PC-3 (cell line): Measurements from ENCODE around the gene CCDC181. TPM values are rescaled to one million over a fixed set of nuclear protein-coding genes. Genes with fewer than 3 reads are reported as not detected.
A peak's percentile ranks its signal among the peaks of the same experiment; 100 is the strongest.

ENCODE experiments used
- ATAC-seq: fragments of 200-7000 bp; cut with Tn5 transposase; 2 replicates; pipeline ENCODE4 v1.9.1; 2020; ENCODE audit warnings: mild to moderate bottlenecking, moderate library complexity
- BruUV-seq: library from RNA; stranded (reverse); fragments of 400-500 nt; replicated peaks from 2 replicates; lab custom pipeline; 2021; lab: Mats Ljungman, UMichigan
- CTCF ChIA-PET: fragments of 300-600 bp; sonication (Branson Sonifier 250); formaldehyde crosslinking; loops from one replicate; lab custom pipeline; 2022; ENCODE audit warnings: antibody characterized with exemption; lab: Charles Lee
- POLR2A ChIA-PET: fragments of 300-600 bp; sonication (Branson Sonifier 250); formaldehyde crosslinking; loops from one replicate; lab custom pipeline; 2022; ENCODE audit warnings: antibody characterized with exemption; ENCODE audit not compliant: unreplicated experiment; lab: Charles Lee
- DNase-seq: peaks from one replicate; pipeline ENCODE4 v3.0.0-alpha.2; 2015
- H2AFZ ChIP-seq: fragments of 300-600 bp; sonication (generic); 2 replicates; pipeline ENCODE4 v1.6.0; 2016; ENCODE audit warnings: antibody characterized with exemption, low read length
- H3F3A ChIP-seq: fragments of 300-600 bp; sonication (generic); one replicate; pipeline ENCODE4 v1.6.0; 2017; ENCODE audit warnings: antibody characterized with exemption, low read length, control low read depth, mild to moderate bottlenecking; ENCODE audit not compliant: unreplicated experiment
- H3K27ac ChIP-seq: fragments of 300-600 bp; sonication (generic); 2 replicates; pipeline ENCODE4 v1.5.1; 2016; ENCODE audit warnings: mild to moderate bottlenecking, low read length
- H3K27me3 ChIP-seq: fragments of 300-600 bp; sonication (generic); 2 replicates; pipeline ENCODE4 v1.6.1; 2016; ENCODE audit warnings: low read length, mixed read lengths
- H3K36me3 ChIP-seq: fragments of 300-600 bp; sonication (generic); 2 replicates; pipeline ENCODE4 v1.6.1; 2016; ENCODE audit warnings: low read depth, mixed run types, low read length, mixed read lengths
- H3K4me1 ChIP-seq: fragments of 300-600 bp; sonication (generic); 2 replicates; pipeline ENCODE4 v1.5.1; 2016; ENCODE audit warnings: low read length; ENCODE audit not compliant: insufficient read depth
- H3K4me2 ChIP-seq: fragments of 300-600 bp; sonication (generic); 2 replicates; pipeline ENCODE4 v1.6.0; 2016; ENCODE audit warnings: low read length
- H3K4me3 ChIP-seq: fragments of 300-600 bp; sonication (generic); 2 replicates; pipeline ENCODE4 v1.5.1; 2016; ENCODE audit warnings: mild to moderate bottlenecking, low read length, mixed read lengths
- H3K79me2 ChIP-seq: fragments of 300-600 bp; sonication (generic); 2 replicates; pipeline ENCODE4 v1.6.1; 2017; ENCODE audit warnings: low read length, mixed read lengths
- H3K9ac ChIP-seq: fragments of 300-600 bp; sonication (generic); 2 replicates; pipeline ENCODE4 v1.6.0; 2016; ENCODE audit warnings: mild to moderate bottlenecking, low read length
- H3K9me2 ChIP-seq: fragments of 300-600 bp; sonication (generic); replicated peaks from 2 replicates; pipeline ENCODE4 v1.6.1; 2016; ENCODE audit warnings: mixed run types, low read length, mixed read lengths
- H3K9me3 ChIP-seq: fragments of 300-600 bp; sonication (generic); 2 replicates; pipeline ENCODE4 v1.6.1; 2016; ENCODE audit warnings: low read length, mixed read lengths
- H4K20me1 ChIP-seq: fragments of 300-600 bp; sonication (generic); 2 replicates; pipeline ENCODE4 v1.6.1; 2016; ENCODE audit warnings: low read length, mixed read lengths
- EZH2 ChIP-seq: fragments of 300-600 bp; sonication (generic); IDR thresholded peaks from one replicate; pipeline ENCODE4 v1.6.1; 2017; ENCODE audit warnings: antibody characterized with exemption, mild to moderate bottlenecking, low read length; ENCODE audit not compliant: unreplicated experiment
- EZH2phosphoT487 ChIP-seq: fragments of 300-600 bp; sonication (generic); IDR thresholded peaks from 2 replicates; pipeline ENCODE4 v1.6.1; 2018; ENCODE audit warnings: mild to moderate bottlenecking, antibody characterized with exemption, low read length, borderline replicate concordance
- intact Hi-C: fragments of 100-400 bp; cut with micrococcal nuclease; formaldehyde crosslinking; loops from 2 replicates; pipeline ENCODE4 v1.9.0; 2023
- total RNA-seq: library from RNA; depleted of rRNA; stranded (reverse); fragments of >200 nt; gene quantifications from 2 replicates; pipeline ENCODE4 v1.2.3, GENCODE V29; 2014
- TF ChIP-seq, protein P1 (sequence below): fragments of 300-600 bp; sonication (generic); conservative IDR thresholded peaks from 2 replicates; pipeline ENCODE4 v1.5.1; 2017; ENCODE audit warnings: antibody characterized with exemption, low read depth, mild to moderate bottlenecking, low read length

CCDC181 gene
- total RNA-seq, 1 experiment from 2014 or later, result 0.07 TPM

GRCh38 chr1:169462385-169462784 is 35.1 kb upstream of the CCDC181 start:
- H3K36me3 ChIP-seq, result no peaks in the 10 kb centered on the region; the same call in 1 of the 2 replicates
- no peaks in the 10 kb centered on the region for H3K27me3 ChIP-seq
- POLR2A ChIA-PET, result no interaction called here
- H3K4me3 ChIP-seq, result no peak overlapping the region
- no peaks in the 10 kb centered on the region for H3K4me1 ChIP-seq
- no peaks in the 10 kb centered on the region for H4K20me1 ChIP-seq
- no peaks in the 10 kb centered on the region for H3K9me3 ChIP-seq
- no peak overlapping the region for H2AFZ ChIP-seq
- TF ChIP-seq, protein P1, sequence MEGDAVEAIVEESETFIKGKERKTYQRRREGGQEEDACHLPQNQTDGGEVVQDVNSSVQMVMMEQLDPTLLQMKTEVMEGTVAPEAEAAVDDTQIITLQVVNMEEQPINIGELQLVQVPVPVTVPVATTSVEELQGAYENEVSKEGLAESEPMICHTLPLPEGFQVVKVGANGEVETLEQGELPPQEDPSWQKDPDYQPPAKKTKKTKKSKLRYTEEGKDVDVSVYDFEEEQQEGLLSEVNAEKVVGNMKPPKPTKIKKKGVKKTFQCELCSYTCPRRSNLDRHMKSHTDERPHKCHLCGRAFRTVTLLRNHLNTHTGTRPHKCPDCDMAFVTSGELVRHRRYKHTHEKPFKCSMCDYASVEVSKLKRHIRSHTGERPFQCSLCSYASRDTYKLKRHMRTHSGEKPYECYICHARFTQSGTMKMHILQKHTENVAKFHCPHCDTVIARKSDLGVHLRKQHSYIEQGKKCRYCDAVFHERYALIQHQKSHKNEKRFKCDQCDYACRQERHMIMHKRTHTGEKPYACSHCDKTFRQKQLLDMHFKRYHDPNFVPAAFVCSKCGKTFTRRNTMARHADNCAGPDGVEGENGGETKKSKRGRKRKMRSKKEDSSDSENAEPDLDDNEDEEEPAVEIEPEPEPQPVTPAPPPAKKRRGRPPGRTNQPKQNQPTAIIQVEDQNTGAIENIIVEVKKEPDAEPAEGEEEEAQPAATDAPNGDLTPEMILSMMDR, result no peak
- TF ChIP-seq EZH2 (no peak), EZH2phosphoT487 (no peak)
- no peak overlapping the region for H3K9ac ChIP-seq
- BruUV-seq, result no TSS peak
- no peaks in the 10 kb centered on the region for H3F3A ChIP-seq
- ATAC-seq (no peak), DNase-seq (no peak)
- no peak overlapping the region for H3K4me2 ChIP-seq
- no peaks in the 10 kb centered on the region for H3K79me2 ChIP-seq
- intact Hi-C loops, result no loop called here
- no peak overlapping the region for H3K27ac ChIP-seq
- CTCF ChIA-PET, result no interaction called here
- H3K9me2 ChIP-seq, result no peaks in the 10 kb centered on the region

- CTCF ChIA-PET, result no interaction called here
- Histone ChIP-seq H4K20me1 (no peaks in the 10 kb centered on the region), H3K4me3 (no peak overlapping the region), H3K27me3 (no peaks in the 10 kb centered on the region), H3K36me3 (no peaks in the 10 kb centered on the region; the same call in 1 of the 2 replicates), H3K79me2 (no peaks in the 10 kb centered on the region), H3K9ac (no peak overlapping the region), H3K9me3 (no peaks in the 10 kb centered on the region), H2AFZ (no peak overlapping the region), H3F3A (no peaks in the 10 kb centered on the region), H3K4me1 (no peaks in the 10 kb centered on the region), H3K4me2 (no peak overlapping the region), H3K9me2 (no peaks in the 10 kb centered on the region), H3K27ac (no peak overlapping the region)
- ATAC-seq (no peak), DNase-seq (no peak)
- POLR2A ChIA-PET, result no interaction called here
- TF ChIP-seq, protein P1, result no peak
- TF ChIP-seq EZH2, result no peak
- TF ChIP-seq EZH2phosphoT487, result no peak
- intact Hi-C loops, result no loop called here
- TSS peak; percentile 10 for BruUV-seq
These were observed 34.2 kb upstream of the CCDC181 start for GRCh38 chr1:169461390-169462000.

GRCh38 chr1:169460191-169460833 is 33.0 kb upstream of the CCDC181 start:
- no peaks in the 10 kb centered on the region for H3K79me2 ChIP-seq
- no peak overlapping the region for H3K27ac ChIP-seq
- no peaks in the 10 kb centered on the region for H3F3A ChIP-seq
- H3K9me2 ChIP-seq, result no peaks in the 10 kb centered on the region
- no peak for DNase-seq
- no peak overlapping the region for H3K4me3 ChIP-seq
- H3K9me3 ChIP-seq, result no peaks in the 10 kb centered on the region
- H3K9ac ChIP-seq, result no peak overlapping the region
- H3K27me3 ChIP-seq, result no peaks in the 10 kb centered on the region
- CTCF ChIA-PET, result no interaction called here
- POLR2A ChIA-PET, result no interaction called here
- BruUV-seq, result no TSS peak
- ATAC-seq, result no peak
- H2AFZ ChIP-seq, result no peak overlapping the region
- no peaks in the 10 kb centered on the region for H4K20me1 ChIP-seq
- TF ChIP-seq EZH2 (no peak), EZH2phosphoT487 (no peak)
- TF ChIP-seq, protein P1, result no peak
- intact Hi-C loops, result no loop called here
- peaks cover 4% of the 10 kb centered on the region; the same call in 1 of the 2 replicates for H3K4me1 ChIP-seq
- H3K36me3 ChIP-seq, result no peaks in the 10 kb centered on the region; the same call in 1 of the 2 replicates
- H3K4me2 ChIP-seq, result no peak overlapping the region
